Astrocyte of the cerebellum (primary cell): ENCODE data around the gene FAM120B.
A peak's percentile ranks its signal among the peaks of the same experiment; 100 is the strongest.

Experiments used
- DNase-seq: peaks from one replicate; pipeline ENCODE4 v3.0.0-alpha.2; 2011; ENCODE audit warnings: low read depth
- H3K4me3 ChIP-seq: 2 replicates; pipeline ENCODE4 v1.5.1; 2011; ENCODE audit warnings: mild to moderate bottlenecking, low read depth, low read length, moderate library complexity
- in situ Hi-C: cut with HindIII; loops from 2 replicates; pipeline ENCODE4 v1.10.0; 2017; ENCODE audit warnings: low sequenced_read_pairs
- TF ChIP-seq, protein P1 (sequence below): IDR thresholded peaks from 2 replicates; pipeline ENCODE4 v1.5.1; 2012; ENCODE audit warnings: low read length, low read depth, moderate library complexity, mild to moderate bottlenecking; ENCODE audit errors: missing control alignments

The FAM120B gene

DNA sequence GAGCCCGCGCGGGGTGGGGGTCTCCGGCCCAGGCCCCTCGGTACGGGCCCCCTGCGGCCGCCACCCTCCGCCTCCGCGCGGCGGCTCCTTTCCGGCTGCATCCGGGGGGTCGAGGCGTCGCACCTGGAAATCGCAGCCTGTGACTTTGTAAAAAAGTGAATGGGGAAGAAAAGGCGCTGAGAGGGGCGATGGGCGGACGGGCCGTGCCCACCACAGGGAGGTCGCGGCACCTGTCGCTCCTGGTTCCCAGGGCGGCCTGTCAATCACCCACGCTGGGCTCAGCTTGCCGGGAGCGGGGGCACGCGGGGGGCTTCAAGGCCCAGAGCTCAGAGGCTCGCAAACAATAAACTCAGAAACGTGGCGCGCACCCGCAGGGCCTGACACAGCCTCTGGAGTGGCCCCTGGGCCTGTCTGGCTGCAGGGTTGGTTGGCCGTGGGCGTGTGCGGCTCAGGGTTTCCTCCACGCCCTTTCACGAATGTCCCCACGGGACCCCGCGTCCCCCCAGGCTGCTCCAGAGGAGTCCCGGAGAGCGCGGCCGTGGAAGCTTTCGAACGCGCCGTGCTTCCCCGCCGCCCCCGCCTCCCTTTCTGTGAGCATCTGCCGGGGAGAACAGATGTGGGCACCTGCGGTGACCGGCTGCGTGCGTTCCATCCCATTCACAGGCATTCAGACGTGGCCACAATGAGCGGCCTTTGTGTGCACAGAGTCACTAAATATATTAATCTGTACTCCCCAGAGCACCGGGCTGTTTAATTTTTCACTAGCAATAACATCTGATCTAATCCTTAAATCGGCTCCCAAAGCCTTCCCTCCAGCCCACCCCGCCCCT is 9.6 kb upstream of the FAM120B start:
- TF ChIP-seq, protein P1, sequence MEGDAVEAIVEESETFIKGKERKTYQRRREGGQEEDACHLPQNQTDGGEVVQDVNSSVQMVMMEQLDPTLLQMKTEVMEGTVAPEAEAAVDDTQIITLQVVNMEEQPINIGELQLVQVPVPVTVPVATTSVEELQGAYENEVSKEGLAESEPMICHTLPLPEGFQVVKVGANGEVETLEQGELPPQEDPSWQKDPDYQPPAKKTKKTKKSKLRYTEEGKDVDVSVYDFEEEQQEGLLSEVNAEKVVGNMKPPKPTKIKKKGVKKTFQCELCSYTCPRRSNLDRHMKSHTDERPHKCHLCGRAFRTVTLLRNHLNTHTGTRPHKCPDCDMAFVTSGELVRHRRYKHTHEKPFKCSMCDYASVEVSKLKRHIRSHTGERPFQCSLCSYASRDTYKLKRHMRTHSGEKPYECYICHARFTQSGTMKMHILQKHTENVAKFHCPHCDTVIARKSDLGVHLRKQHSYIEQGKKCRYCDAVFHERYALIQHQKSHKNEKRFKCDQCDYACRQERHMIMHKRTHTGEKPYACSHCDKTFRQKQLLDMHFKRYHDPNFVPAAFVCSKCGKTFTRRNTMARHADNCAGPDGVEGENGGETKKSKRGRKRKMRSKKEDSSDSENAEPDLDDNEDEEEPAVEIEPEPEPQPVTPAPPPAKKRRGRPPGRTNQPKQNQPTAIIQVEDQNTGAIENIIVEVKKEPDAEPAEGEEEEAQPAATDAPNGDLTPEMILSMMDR: no peak
- no peak overlapping the region for H3K4me3 ChIP-seq
- DNase-seq: no peak
- in situ Hi-C loops: no loop called here

DNA sequence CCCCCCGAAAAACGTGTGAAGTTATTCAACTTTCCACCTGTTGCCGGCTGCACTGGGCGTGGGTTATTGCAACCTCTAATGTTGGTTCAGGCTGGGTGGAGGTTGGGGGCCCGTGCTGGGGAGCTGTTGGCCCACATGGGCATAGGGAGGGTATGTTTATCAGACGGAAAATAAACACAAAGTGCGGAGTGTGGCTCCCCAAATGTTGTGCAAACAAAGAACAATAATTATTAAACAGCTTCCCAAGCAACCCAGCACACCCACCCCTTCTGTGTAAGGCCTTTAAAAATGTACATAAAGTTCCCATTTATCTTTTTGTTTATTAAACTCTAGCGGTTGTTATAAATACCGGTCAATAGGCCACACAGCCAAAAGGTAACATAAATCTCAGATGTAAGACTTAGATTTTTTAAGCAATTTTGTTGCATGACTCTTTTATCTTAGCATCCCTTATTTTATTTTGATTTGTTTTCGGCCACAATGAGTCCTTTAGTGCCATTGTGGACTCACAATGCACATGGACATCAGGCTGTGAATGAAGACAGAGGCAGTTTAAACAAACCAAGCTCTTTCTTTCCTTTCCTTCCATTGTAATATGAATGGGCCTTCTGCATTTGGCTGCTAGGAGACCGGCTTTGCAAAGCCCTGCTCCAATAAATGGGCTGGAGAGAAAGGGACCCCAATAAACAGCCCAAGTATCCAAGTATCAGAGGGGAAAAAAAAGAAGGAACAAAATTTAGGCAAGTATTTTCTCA is 8.8 kb upstream of the FAM120B start:
- TF ChIP-seq, protein P1: no peak
- DNase-seq: no peak
- no peak overlapping the region for H3K4me3 ChIP-seq
- in situ Hi-C loops: no loop called here

DNA sequence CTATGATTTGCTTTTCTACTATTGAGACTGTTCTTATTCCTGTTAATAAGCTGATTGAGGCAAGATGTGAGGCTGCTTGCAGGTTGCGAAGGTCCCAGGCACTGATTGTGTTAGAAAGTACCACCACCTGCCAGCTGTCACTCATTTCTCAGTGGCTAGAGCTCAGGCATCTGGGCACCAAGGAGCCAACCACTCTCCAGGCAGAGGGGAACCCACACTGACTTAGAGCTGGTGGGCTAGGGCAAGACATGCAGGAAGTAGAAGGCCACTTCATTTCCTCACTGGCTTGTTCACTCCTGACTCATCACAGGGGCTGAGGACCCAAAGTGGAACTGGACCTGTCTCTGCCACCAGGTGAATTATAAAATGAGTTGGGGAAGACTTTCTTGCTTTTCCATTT is 7.9 kb upstream of the FAM120B start:
- TF ChIP-seq, protein P1: no peak
- no peak overlapping the region for H3K4me3 ChIP-seq
- no peak for DNase-seq
- in situ Hi-C loops: no loop called here

DNA sequence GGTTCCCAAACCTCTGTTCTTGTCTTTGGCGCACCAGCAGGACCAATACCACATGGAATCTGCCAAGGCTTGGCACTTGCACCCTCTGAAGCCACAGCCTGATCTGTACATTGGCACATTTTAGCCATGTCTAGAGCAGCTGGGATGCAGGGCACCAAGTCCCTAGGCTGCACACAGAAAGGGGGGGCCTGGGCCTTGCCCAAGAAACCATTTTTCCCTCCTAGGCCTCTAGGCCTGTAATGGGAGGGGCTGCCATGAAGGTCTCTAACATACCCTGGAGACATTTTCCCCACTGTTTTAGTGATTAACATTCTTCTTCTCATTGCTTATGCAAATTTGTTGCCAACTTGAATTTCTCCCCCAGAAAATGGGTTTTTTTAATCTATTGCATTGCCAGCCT is 5.4 kb upstream of the FAM120B start:
- no peak for DNase-seq
- in situ Hi-C loops: no loop called here
- no peak overlapping the region for H3K4me3 ChIP-seq
- TF ChIP-seq, protein P1: no peak

GRCh38 chr6:170305805-170306323 is 694 bp upstream of the FAM120B start:
- in situ Hi-C loops: no loop called here
- TF ChIP-seq, protein P1: no peak
- H3K4me3 ChIP-seq: peak overlapping the region; percentile 72
- DNase-seq: no peak

- DNase-seq: no peak
- TF ChIP-seq, protein P1: no peak
- peak overlapping the region; percentile 72 for H3K4me3 ChIP-seq
- in situ Hi-C loops: no loop called here
Observed at GRCh38 chr6:170307080-170307545, 555 bp downstream of the FAM120B start.
